ENCODE data around the gene DNMT1. TPM values are rescaled to one million over a fixed set of nuclear protein-coding genes. Genes with fewer than 3 reads are reported as not detected.
A peak's percentile ranks its signal among the peaks of the same experiment; 100 is the strongest.
"Not testable (repeated sequence)": the region's sequence is repeated elsewhere in the genome, so short reads cannot be mapped to it uniquely, and the experiment has no call there.

The DNMT1 gene
- 100 to 1,000 TPM in 2 of 3 donors, 10 to 100 TPM in 1; 99.0 to 106 (median 102) TPM for polyA plus RNA-seq (ENCODE audit: insufficient read length in 3 of 3)

DNA sequence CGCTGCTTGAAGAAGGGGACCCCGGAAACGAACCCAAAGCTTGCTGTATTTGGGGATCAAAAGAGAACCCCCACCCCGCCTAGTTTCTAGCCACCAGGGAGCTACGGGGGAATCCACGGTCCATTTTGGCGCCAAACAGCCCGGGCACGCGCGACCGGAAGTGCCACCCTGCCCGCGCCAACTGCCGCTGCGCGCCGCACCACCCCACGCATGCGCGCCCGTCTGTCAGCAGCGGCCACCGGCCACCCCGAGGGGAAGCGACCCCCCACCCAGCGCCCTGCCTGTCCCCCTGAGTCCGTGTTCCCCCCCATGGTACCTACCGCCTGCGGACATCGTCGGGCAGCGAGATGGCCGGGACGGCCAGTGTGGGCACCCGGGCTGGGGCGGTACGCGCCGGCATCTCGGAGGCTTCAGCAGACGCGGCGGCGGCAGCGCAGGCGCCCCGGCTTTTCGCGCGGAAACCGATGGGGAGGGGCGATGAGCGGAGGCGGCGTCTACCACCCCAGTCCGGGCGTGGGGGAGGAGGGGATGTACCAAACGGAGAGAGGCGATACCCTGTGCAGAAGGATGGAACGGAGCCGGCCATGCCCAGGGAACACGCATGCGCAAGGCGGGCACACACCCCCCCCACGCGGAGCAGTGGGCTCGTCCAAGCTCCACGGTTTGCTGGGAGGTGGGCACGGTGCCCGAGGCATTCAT lies at the start of gene DNMT1:
Gene DNMT1, minus strand, starts transcription at position 454 of the 699 bp plus-strand sequence. Its CDS starts 54 bp downstream, at position 400.
- peak; percentile 80 to 92 (median 90) for DNase-seq (ENCODE audit: low read depth in 3 of 3, low spot score in 2 of 3)

DNA sequence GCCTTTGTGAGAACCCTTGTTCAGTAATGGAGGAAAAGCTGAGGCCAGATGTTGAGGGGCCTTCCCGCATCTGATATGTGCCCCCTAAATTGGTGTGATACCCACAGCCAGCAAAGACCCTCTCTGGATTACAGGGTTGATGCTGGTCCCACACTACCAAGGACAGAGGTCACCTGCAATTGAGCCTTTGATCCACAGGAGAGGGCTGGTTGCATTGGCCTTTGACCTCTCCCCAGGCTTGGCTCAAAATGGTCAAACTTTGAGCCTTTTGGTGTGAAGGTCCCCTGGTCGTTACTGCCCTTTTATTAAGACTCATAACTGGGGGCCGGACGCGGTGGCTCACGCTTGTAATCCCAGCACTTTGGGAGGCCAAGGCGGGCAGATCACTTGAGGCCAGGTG lies 48.9 kb upstream of the DNMT1 start:
- DNase-seq (ENCODE audit: low read depth in 3 of 3, low spot score in 2 of 3) = no peak

DNA sequence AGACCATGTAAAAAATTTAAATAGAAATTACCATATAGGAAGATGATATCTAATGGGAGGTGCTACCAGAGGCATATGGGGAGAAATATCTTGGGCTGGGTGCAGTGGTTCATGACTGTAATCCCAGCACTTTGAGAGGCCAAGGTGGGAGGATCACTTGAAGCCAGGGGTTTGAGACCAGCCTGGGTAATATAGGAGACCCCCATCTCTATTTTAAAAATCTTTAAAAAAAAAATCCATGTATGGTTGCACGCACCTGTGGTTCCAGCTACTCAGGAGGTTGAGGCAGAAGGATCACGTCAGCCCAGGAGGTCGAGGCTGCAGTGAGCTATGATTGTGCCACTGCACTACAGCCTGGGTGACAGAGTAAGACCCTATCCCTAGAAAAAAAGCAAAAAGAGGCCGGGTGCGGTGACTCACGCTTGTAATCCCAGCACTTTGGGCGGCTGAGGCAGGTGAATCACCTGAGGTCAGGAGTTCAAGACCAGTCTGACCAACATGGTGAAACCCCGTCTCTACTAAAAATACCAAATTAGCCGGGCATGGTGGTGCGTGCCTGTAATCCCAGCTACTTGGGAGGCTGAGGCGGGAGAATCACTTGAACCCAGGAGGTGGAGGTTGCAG lies 47.2 kb upstream of the DNMT1 start:
- DNase-seq (ENCODE audit: low read depth in 3 of 3, low spot score in 2 of 3) = not testable (repeated sequence)

DNA sequence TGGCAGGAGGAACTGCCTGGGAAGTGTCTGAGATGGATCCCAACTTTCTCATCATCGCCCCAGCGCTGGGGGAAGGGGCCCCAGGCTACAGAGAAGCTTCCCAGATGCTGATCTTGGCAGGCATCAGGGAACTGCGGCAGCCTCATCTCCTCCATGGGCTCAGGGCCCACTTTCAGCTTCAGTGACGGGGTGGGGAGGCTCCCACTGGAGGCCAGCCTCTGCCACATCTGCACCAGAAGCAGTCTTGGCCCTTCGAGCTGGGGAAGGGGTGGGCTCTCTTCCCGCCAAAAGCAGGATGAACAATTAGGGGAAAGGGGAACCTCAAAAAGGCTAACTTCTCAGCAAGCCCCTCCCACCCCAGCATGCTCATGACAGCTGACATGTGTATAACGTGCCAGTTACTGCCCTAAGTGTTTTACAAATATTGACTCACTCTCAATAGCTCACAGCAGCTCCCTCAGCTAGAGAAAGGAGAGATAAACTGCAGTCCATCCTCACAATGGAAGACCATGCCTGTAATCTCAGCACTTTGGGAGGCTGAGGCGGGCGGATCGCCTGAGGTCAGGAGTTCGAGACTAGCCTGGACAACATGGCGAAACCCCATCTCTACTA lies 43.5 kb upstream of the DNMT1 start:
- peak in 1 of 3 donors; percentile 33 for DNase-seq (ENCODE audit: low read depth in 3 of 3, low spot score in 2 of 3)

DNA sequence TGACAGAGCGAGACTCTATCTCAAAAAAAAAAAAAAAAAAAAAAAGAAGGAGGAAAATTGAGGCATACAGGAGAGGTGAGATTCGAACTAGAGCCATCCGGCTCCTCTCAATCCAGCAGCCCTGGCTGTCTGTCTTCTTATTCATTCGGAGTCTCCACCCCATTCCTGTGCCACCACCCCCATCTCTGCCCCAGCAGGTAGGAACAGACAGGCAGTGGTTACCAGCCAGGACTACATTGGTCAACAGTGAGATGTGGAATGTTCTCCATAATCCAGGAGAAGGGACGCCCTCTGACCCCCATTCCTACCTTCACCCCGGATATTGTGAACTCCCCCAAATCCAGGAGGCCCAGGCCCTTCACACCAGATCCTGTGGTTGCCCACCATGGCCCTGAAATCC lies 42.9 kb upstream of the DNMT1 start:
- no peak for DNase-seq (ENCODE audit: low read depth in 3 of 3, low spot score in 2 of 3)

DNA sequence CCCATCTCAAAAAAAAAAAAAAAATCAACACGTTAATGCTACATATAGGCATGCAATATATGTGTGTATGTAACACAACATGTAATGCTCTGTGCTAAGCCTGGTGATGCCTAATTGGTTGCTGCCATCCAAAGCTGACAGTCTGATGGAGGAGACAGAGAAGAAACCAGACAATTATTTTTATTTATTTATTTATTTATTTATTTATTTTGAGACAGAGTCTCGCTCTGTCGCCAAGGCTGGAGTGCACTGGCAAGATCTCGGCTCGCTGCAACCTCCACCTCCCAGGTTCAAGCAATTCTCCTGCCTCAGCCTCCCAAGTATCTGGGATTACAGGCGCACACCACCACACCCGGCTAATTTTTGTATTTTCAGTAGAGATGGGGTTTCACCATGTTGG lies 40.7 kb upstream of the DNMT1 start:
- DNase-seq (ENCODE audit: low read depth in 3 of 3, low spot score in 2 of 3) = not testable (repeated sequence)

DNA sequence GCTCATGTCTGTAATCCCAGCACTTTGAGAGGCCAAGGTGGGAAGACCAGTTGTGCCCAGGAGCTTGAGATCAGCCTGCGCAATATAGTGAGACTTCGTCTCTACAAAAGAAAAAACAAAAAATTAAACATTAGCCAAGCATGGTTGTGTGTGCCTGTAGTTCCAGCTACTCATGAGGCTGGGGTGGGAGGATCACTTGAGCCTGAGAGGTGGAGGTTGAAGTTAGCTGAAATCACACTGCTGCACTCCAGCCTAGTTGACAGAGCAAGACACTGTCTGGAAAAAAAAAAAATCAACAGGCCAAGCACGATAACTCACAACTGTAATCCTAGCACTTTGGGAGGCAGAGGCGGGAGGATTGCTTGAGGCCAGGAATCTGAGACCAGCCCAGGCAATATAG lies 40.2 kb upstream of the DNMT1 start:
- DNase-seq (ENCODE audit: low read depth in 3 of 3, low spot score in 2 of 3) = no peak

DNA sequence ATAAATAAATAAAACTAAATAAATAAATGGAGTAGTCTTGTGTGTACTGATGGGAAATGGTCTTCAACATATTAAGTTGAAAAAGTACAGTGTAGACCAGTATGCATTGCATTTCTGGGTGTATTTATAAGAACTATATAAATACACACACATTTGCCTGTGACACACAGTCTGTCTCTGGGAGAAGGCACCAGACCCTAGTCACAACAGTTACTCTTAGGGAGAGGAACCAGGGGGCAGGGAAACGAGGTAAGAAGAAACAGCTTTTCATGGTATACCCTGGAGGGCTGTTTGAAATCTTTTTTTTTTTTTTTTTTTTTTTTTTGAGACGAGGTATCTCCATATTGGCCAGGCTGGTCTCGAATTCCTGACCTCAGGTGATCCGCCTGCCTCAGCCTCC lies 39.2 kb upstream of the DNMT1 start:
- DNase-seq (ENCODE audit: low read depth in 3 of 3, low spot score in 2 of 3) = no peak

DNA sequence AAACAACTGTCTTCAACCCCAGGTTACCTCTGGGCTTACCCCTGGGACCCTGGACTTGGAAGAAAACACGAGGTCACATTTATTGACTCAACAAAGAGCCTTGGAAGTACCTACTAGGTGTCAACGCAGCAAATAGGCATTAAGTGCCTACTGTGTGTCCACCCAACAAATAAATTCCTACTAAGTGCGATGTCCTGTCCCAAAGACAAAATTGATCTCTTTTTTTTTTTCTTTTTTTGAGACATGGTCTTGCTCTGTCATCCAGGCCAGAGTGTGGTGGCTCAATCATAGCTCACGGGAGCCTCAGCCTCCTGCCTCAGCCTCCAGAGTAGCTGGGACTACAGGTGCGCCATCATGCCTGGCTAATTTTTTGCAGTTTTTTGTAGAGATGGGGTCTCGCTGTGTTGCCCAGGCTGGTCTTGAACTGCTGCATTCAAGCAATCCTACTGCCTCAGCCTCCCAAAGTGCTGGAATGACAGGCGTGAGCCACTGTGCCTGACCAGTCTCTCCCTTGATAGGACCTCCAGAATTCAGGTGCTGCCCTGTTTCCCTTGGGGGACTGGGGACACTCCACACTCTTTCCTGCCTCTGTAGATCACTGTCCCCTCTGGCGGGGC lies 37.0 kb upstream of the DNMT1 start:
- no peak for DNase-seq (ENCODE audit: low read depth in 3 of 3, low spot score in 2 of 3)

DNA sequence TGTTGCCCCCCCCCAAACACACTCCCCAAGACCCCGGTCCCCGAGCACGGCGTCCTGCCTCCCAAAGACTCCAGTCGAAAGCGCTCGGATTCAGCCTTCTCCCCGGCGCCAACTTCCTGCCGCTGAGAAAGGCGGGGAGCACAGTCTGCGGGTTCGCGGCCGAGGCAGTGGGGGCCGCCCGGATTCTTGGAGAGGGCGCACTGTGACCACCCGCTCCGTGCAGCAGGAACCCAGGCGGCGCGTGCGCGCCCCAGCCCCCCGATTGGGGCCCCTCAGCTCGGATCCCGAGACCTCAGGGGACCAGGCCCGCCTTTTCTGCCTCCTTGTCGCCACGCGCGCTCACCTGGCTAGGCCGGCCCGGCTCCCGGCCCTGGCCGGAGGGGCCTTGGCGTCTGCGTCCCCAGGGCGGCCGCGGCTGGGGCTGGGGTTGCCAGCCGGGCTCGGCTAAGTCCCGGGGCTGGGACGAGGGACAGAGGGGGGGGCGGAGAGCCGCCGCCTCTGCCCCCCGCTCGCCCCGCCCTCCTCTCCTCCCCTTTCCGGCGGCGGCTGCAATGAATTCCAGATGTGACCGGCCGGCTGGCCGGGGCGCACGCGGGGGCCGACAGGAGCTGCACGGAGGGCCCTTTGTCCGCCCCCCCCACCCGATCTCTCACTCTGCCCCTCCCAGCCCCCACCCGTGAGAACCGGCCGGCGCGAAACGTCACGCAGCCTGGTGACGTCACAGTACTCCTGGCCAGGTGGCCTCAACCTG lies 36.3 kb upstream of the DNMT1 start, which contains the start of gene S1PR2:
Gene S1PR2, minus strand, starts transcription at position 471 of the 751 bp plus-strand sequence. CDS start 6,426 bp downstream, outside the sequence.
- DNase-seq (ENCODE audit: low read depth in 3 of 3, low spot score in 2 of 3) = peak in 2 of 3 donors; percentile 61 to 65

DNA sequence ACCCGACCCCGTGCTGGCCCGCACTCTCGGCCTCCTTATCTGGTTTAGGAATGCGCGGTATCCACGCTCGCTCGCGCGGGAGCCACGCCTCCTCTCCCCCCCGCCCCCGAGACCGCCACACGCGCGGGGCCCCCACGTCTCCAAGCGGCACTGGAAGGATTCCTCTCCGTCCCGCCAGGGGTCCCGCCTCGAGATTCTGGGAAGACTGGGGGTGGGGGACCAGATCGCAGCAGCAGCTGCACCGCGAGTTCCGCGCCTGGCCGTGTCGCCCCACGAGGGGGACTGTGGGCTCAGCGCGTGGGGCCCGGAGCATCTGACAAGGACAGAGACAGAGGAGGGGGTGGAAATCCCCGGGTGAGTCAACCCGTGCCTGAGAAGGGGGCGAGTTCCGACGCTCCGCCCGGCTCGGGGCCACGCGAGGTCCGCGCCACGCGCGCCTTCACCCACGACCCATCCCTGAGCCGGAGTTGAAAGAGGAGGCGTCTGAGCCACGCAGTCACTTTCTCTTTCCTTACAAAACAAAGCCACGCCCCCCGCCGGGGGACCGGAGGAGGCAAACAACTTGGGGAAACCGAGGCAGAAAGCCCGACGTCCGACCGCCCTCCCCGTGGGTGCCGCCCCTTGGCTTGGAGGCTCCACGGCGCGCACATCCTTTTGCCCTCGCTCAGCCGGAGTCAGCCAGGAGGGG lies 35.6 kb upstream of the DNMT1 start:
- DNase-seq (ENCODE audit: low read depth in 3 of 3, low spot score in 2 of 3) = peak in 1 of 3 donors; percentile 36

DNA sequence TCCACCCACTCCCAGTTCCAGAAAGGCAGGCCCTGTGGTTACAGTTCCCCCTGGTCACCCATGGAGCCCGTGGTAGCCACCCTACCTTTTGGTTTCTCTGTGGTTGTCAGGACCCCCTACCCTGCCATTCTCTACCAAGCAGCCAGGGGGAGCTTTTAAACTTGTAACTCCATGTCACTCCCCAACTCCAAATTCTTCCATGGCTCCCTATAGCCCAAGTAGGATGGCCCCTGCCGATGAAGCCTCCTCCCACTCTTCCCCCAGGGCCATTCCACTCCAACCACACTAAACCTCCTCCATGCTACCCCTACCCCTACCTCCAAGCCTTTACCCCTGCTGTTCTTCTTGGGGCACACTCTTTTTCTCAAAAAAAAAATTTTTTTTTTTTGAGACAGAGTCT lies 34.2 kb upstream of the DNMT1 start:
- DNase-seq (ENCODE audit: low read depth in 3 of 3, low spot score in 2 of 3) = no peak

DNA sequence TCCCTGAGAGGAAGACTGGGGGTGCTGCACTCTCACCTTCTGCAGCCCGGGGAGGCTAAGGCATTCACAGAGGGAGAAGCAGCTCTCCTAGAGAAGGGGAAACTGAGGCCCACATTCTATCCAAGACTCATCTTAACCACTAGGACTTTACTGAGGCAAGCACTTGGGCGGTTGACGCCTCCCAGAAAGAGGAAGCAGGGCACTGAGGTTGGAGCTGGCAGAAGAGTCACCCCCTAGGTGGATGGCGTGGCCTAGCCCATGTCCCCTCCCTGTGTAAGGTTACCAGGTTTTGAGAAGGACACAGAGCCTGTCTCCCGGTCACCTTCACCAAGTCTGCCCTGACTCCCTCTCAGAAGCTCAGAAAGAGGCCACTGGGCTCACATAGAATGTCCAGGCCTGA lies 33.6 kb upstream of the DNMT1 start:
- no peak for DNase-seq (ENCODE audit: low read depth in 3 of 3, low spot score in 2 of 3)

DNA sequence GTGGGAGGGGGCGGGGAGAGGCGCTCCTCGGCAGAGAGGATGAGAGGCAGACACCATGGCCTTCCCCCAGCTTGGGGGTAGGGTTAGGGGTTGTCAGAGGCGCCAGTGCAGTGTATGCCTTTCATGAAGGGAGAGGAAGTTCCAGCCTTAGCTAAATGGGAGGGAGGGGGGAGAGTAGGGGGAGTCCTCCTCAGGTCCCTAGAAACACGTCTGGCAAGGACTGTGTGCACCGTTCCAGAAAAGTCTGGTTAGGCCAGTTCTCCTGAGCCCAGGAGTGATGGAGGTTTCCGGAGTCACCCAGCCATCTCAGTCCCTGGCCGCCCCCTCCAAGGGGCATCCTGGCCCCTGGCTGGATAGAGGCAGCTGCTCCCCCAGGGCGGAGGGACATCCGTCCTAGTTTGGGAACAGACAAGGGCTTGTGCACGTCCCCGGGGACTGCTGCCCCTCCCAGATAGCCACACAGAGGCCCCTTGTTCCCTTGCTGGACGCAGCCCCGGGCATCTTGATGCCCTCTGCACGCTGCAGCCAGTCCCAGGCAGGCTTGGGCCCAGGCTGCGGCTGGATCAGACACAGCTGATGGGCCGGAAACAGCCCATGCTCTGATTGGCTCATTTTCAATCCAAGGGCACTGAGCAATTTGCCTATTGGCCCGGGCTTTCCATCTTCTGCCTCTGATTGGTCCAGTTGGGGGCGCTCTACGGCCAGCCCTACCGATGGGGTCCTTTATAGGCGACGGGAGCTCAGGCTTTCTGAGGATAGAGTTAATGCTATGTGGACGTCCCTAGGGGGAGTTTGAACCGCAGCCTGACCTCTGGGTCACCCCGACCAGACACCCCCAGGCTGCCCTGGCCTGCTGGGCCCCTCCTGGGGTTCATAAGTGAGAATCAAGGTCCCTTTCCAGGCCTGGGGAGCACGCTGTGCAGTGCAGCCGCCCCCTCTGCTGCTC lies 32.5 kb upstream of the DNMT1 start:
- DNase-seq (ENCODE audit: low read depth in 3 of 3, low spot score in 2 of 3) = peak in 2 of 3 donors; percentile 56

DNA sequence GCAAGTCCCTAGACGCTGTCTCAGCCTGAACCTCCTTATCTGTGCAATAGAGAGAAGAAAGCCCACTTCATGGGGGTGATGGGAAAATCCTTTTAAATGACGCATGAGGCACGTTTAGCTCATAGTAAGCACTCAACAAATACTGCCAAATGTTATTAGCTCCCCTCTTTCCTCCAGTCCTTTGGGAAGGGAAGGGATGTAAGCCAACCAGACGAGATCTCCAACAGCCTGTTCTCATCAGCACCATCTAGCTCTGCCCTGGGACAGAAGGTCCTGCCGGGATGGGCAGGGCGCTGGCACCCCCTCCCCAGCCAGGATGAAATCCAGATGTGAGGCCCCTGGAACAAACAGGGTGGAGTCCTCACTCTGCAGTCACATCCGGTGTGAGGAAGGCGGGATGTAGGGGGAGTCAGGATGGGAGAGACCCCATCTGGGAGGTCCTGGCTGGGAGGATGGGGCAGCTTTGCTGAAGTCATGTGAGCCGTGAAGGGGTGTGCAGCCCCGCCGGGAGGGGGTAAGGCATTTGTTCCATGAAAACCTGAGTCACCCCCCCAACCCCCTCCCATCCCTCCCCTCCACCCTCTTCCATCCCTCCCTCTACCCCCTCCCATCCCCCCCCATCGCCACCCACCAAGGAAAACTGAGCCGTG lies 31.7 kb upstream of the DNMT1 start:
- DNase-seq (ENCODE audit: low read depth in 3 of 3, low spot score in 2 of 3) = peak; percentile 65 to 78 (median 70)

DNA sequence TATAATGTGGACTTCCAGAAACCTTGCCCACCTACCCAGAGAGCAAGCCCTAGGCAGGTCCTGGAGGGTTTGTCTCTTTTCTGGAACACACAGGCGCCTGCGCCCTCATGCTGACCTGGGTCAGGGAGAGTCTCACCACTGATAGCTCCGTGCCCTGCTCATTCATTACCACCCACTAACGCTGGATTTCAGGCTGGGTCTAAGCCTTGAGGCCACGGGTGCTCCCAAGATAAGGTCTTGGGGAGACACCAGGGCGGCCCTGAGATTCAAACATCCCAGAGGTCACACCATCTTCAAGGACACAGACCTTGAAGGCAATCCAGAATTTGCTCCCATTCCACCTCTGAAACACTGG lies 31.2 kb upstream of the DNMT1 start:
- DNase-seq (ENCODE audit: low read depth in 3 of 3, low spot score in 2 of 3) = no peak

DNA sequence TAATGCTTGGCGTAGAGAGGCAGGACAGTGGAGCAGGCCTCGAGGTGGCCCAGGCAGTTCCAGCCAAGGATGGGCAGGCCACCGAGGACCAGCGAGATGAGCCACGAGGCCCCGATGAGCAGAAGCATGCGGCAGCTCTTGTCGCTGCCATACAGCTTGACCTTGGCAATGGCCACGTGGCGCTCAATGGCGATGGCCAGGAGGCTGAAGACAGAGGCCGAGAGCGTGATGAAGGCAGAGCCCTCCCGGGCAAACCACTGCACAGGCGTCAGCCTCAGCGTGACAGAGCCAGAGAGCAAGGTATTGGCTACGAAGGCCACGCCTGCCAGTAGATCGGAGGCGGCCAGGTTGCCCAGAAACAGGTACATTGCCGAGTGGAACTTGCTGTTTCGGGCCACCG lies 29.6 kb upstream of the DNMT1 start:
- DNase-seq (ENCODE audit: low read depth in 3 of 3, low spot score in 2 of 3) = no peak

DNA sequence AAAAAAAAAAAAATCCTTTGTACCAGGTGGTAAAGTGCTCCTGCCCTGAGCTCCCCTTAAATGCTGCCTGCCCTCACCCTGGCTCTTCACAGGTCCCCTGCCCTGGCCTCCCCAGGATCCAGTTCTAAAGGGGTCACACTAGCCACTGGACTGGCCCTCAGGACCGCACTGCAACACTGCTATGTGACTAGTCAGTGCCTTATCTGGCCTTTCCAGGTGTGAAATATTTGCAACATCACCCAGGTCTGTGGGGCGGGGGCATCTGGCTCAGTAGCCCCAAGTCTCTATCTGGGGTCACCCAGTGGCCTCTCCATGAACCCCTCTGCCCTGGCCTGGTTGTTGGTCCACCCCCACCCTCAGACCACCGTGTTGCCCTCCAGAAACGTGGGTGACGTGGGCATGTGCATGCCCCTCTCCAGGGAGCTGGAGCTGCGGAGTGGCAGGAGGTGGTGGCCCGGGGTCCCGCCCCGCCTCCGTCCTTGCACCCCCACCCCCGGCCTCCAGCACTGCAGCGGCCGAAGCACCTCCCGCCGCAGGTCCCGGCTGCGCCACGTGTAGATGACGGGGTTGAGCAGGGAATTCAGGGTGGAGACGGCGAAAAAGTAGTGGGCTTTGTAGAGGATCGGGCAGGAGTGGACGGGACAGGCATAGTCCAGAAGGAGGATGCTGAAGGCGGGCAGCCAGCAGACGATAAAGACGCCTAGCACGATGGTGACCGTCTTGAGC lies 28.9 kb upstream of the DNMT1 start:
- DNase-seq (ENCODE audit: low read depth in 3 of 3, low spot score in 2 of 3) = no peak

Measured in right renal cortex interstitium (tissue), 3 donors.